Keratinocyte (primary cell): ENCODE results near the gene GSDMA.

Source experiments
- CTCF ChIP-seq, 3 experiments: IDR thresholded peaks in 1 of 3; conservative IDR thresholded peaks in 1 of 3; optimal IDR thresholded peaks in 1 of 3; 2 replicates in 2 of 3; 3 replicates in 1 of 3; pipeline versions ENCODE3 to v1.5.1; 2011; ENCODE audit warnings: low read length in 3 of 3, mild to moderate bottlenecking in 3 of 3, moderate library complexity in 2 of 3, control low read depth in 1 of 3, inconsistent platforms in 1 of 3; ENCODE audit not compliant: insufficient read depth in 2 of 3; ENCODE audit errors: extremely low read depth in 1 of 3
- EZH2 ChIP-seq: IDR thresholded peaks from one replicate; pipeline ENCODE4 v1.6.1; 2012; ENCODE audit warnings: inconsistent platforms, mild to moderate bottlenecking, low read length, moderate library complexity

DNA sequence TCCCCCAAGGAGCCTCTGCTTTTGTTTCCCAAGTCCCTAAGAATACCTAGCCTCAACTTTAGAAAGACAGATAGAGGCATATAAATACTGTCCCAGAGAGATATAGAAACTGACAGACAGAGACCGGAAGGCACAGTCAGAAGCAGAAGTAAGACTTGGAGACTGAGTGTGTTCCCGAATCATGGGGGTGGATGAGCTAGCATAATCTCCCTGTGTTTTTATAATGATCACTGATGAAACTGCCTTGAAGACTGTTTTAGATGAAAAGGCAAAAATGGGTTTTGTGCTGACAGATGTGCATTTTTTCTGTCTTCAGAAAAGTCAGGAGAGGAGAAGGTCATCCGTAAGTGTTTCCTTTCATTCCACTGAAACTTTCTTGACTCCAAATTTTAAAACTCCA, 9.5 kb downstream of the GSDMA start:
- TF ChIP-seq CTCF (optimal IDR thresholded peaks at IDR 0.05 in 1 of 3, IDR thresholded peaks at IDR 0.05 in 1 of 3, conservative IDR thresholded peaks at IDR 0.05 in 1 of 3; ENCODE audit: extremely low read depth in 1 of 3, insufficient read depth in 2 of 3, low read length in 3 of 3) (no peak), EZH2 (no peak)
